ENCODE measurements around the gene SLC7A4.

The SLC7A4 gene

GRCh38 chr22:21055880-21056319, 23.5 kb upstream of the SLC7A4 start:
- no peak for TF ChIP-seq CTCF (IDR thresholded peaks at IDR 0.05; ENCODE audit: control insufficient read depth, extremely low read depth, insufficient read depth)
- no peak overlapping the region for H3K4me3 ChIP-seq (ENCODE audit: low read depth, low read length)
- DNase-seq (ENCODE audit: low read depth): no peak

- no peak overlapping the region for H3K4me3 ChIP-seq (ENCODE audit: low read depth, low read length)
- no peak for TF ChIP-seq CTCF (IDR thresholded peaks at IDR 0.05; ENCODE audit: control insufficient read depth, extremely low read depth, insufficient read depth)
- DNase-seq (ENCODE audit: low read depth): no peak
Observed at GRCh38 chr22:21055564-21055834, 23.1 kb upstream of the SLC7A4 start.

GRCh38 chr22:21054714-21055563, 22.6 kb upstream of the SLC7A4 start:
- no peak overlapping the region for H3K4me3 ChIP-seq (ENCODE audit: low read depth, low read length)
- no peak for TF ChIP-seq CTCF (IDR thresholded peaks at IDR 0.05; ENCODE audit: control insufficient read depth, extremely low read depth, insufficient read depth)
- DNase-seq (ENCODE audit: low read depth): no peak

GRCh38 chr22:21054046-21054713, 21.8 kb upstream of the SLC7A4 start:
- H3K4me3 ChIP-seq (ENCODE audit: low read depth, low read length): no peak overlapping the region
- TF ChIP-seq CTCF (IDR thresholded peaks at IDR 0.05; ENCODE audit: control insufficient read depth, extremely low read depth, insufficient read depth): no peak
- DNase-seq (ENCODE audit: low read depth): no peak

GRCh38 chr22:21052715-21053459, 20.5 kb upstream of the SLC7A4 start:
- no peak overlapping the region for H3K4me3 ChIP-seq (ENCODE audit: low read depth, low read length)
- DNase-seq (ENCODE audit: low read depth): no peak
- no peak for TF ChIP-seq CTCF (IDR thresholded peaks at IDR 0.05; ENCODE audit: control insufficient read depth, extremely low read depth, insufficient read depth)

- DNase-seq (ENCODE audit: low read depth): no peak
- no peak for TF ChIP-seq CTCF (IDR thresholded peaks at IDR 0.05; ENCODE audit: control insufficient read depth, extremely low read depth, insufficient read depth)
- no peak overlapping the region for H3K4me3 ChIP-seq (ENCODE audit: low read depth, low read length)
Observed at GRCh38 chr22:21051831-21052400, 19.6 kb upstream of the SLC7A4 start.

Data from LNCaP clone FGC (cell line).